ENCODE results near the gene AIPL1. TPM values are rescaled to one million over a fixed set of nuclear protein-coding genes. Genes with fewer than 3 reads are reported as not detected.

Gene AIPL1
- total RNA-seq, 1 experiment from 2014 or later = 0.46 TPM

GRCh38 chr17:6443692-6444570 is 9.0 kb upstream of the AIPL1 start, which contains the start of gene PIMREG (continued):
- TF ChIP-seq GRHL2 (CRISPR knock-in tag; IDR thresholded peaks at IDR 0.05; ENCODE audit: insufficient replicate concordance, severe bottlenecking) = no peak
- TF ChIP-seq, protein P1, sequence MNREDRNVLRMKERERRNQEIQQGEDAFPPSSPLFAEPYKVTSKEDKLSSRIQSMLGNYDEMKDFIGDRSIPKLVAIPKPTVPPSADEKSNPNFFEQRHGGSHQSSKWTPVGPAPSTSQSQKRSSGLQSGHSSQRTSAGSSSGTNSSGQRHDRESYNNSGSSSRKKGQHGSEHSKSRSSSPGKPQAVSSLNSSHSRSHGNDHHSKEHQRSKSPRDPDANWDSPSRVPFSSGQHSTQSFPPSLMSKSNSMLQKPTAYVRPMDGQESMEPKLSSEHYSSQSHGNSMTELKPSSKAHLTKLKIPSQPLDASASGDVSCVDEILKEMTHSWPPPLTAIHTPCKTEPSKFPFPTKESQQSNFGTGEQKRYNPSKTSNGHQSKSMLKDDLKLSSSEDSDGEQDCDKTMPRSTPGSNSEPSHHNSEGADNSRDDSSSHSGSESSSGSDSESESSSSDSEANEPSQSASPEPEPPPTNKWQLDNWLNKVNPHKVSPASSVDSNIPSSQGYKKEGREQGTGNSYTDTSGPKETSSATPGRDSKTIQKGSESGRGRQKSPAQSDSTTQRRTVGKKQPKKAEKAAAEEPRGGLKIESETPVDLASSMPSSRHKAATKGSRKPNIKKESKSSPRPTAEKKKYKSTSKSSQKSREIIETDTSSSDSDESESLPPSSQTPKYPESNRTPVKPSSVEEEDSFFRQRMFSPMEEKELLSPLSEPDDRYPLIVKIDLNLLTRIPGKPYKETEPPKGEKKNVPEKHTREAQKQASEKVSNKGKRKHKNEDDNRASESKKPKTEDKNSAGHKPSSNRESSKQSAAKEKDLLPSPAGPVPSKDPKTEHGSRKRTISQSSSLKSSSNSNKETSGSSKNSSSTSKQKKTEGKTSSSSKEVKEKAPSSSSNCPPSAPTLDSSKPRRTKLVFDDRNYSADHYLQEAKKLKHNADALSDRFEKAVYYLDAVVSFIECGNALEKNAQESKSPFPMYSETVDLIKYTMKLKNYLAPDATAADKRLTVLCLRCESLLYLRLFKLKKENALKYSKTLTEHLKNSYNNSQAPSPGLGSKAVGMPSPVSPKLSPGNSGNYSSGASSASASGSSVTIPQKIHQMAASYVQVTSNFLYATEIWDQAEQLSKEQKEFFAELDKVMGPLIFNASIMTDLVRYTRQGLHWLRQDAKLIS (CRISPR knock-in tag; IDR thresholded peaks at IDR 0.05; ENCODE audit: borderline replicate concordance) = peak; percentile 94
- 0 out of 2 replicates have a peak, but pooled peaks have one; percentile 49 for TF ChIP-seq ZNF281 (CRISPR knock-in tag; IDR thresholded peaks at IDR 0.05)
- peak; percentile 64 for TF ChIP-seq PRDM15 (CRISPR knock-in tag; IDR thresholded peaks at IDR 0.05)
- peak; percentile 84 for TF ChIP-seq NFYB (CRISPR knock-in tag; conservative IDR thresholded peaks at IDR 0.05; ENCODE audit: low read depth)
- TF ChIP-seq MYBL2 (CRISPR knock-in tag; IDR thresholded peaks at IDR 0.05) = peak; percentile 96
- peak; percentile 86; the same call in 1 of the 2 replicates for TF ChIP-seq TP53 (CRISPR knock-in tag; IDR thresholded peaks at IDR 0.05)
- peak; percentile 74 for TF ChIP-seq CREM (CRISPR knock-in tag; IDR thresholded peaks at IDR 0.05)
- no peak for TF ChIP-seq ZNF671 (CRISPR knock-in tag; IDR thresholded peaks at IDR 0.05)
- TF ChIP-seq, protein P2, sequence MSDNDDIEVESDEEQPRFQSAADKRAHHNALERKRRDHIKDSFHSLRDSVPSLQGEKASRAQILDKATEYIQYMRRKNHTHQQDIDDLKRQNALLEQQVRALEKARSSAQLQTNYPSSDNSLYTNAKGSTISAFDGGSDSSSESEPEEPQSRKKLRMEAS (CRISPR knock-in tag; IDR thresholded peaks at IDR 0.05) = peak; percentile 98
- TF ChIP-seq, protein P3, sequence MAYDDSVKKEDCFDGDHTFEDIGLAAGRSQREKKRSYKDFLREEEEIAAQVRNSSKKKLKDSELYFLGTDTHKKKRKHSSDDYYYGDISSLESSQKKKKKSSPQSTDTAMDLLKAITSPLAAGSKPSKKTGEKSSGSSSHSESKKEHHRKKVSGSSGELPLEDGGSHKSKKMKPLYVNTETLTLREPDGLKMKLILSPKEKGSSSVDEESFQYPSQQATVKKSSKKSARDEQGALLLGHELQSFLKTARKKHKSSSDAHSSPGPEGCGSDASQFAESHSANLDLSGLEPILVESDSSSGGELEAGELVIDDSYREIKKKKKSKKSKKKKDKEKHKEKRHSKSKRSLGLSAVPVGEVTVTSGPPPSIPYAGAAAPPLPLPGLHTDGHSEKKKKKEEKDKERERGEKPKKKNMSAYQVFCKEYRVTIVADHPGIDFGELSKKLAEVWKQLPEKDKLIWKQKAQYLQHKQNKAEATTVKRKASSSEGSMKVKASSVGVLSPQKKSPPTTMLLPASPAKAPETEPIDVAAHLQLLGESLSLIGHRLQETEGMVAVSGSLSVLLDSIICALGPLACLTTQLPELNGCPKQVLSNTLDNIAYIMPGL (CRISPR knock-in tag; IDR thresholded peaks at IDR 0.05) = peak; percentile 38; the same call in 1 of the 2 replicates
- peak; percentile 31; the same call in 1 of the 2 replicates for TF ChIP-seq ZBTB43 (CRISPR knock-in tag; IDR thresholded peaks at IDR 0.05)
- peak; percentile 85; the same call in 1 of the 2 replicates for TF ChIP-seq ESRRA (CRISPR knock-in tag; IDR thresholded peaks at IDR 0.05; ENCODE audit: borderline replicate concordance)
- TF ChIP-seq ZNF423 (CRISPR knock-in tag; IDR thresholded peaks at IDR 0.05) = peak; percentile 79
- TF ChIP-seq, protein P4, sequence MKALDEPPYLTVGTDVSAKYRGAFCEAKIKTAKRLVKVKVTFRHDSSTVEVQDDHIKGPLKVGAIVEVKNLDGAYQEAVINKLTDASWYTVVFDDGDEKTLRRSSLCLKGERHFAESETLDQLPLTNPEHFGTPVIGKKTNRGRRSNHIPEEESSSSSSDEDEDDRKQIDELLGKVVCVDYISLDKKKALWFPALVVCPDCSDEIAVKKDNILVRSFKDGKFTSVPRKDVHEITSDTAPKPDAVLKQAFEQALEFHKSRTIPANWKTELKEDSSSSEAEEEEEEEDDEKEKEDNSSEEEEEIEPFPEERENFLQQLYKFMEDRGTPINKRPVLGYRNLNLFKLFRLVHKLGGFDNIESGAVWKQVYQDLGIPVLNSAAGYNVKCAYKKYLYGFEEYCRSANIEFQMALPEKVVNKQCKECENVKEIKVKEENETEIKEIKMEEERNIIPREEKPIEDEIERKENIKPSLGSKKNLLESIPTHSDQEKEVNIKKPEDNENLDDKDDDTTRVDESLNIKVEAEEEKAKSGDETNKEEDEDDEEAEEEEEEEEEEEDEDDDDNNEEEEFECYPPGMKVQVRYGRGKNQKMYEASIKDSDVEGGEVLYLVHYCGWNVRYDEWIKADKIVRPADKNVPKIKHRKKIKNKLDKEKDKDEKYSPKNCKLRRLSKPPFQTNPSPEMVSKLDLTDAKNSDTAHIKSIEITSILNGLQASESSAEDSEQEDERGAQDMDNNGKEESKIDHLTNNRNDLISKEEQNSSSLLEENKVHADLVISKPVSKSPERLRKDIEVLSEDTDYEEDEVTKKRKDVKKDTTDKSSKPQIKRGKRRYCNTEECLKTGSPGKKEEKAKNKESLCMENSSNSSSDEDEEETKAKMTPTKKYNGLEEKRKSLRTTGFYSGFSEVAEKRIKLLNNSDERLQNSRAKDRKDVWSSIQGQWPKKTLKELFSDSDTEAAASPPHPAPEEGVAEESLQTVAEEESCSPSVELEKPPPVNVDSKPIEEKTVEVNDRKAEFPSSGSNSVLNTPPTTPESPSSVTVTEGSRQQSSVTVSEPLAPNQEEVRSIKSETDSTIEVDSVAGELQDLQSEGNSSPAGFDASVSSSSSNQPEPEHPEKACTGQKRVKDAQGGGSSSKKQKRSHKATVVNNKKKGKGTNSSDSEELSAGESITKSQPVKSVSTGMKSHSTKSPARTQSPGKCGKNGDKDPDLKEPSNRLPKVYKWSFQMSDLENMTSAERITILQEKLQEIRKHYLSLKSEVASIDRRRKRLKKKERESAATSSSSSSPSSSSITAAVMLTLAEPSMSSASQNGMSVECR (CRISPR knock-in tag; IDR thresholded peaks at IDR 0.05; ENCODE audit: borderline replicate concordance) = peak; percentile 79; the same call in 1 of the 2 replicates
- peak; percentile 83 for TF ChIP-seq SP1 (CRISPR knock-in tag; conservative IDR thresholded peaks at IDR 0.05)
- peak; percentile 91; the same call in 1 of the 2 replicates for TF ChIP-seq FOXP1 (CRISPR knock-in tag; IDR thresholded peaks at IDR 0.05; ENCODE audit: borderline replicate concordance)

Measured in WTC11 (cell line).